Tibial artery (tissue), 4 donors: Measurements from ENCODE around the gene SNX25.

ENCODE experiments used
- DNase-seq, 2 donors: peaks; one replicate each; pipeline ENCODE4 v3.0.0-alpha.2; 2019
- H3K27ac ChIP-seq, 2 donors: fragments of 200-600 bp; sonication (generic) in 1 of 2; 1 replicate in 1 of 2; 2 replicates in 1 of 2; pipeline ENCODE4 v1.5.1; 2018 to 2019; ENCODE audit warnings: mild to moderate bottlenecking in 1 of 2
- H3K27me3 ChIP-seq, 2 donors: fragments of 200-600 bp; sonication (generic) in 1 of 2; one replicate each; pipeline versions ENCODE4 v1.5.1 to v1.6.0; 2016 to 2019
- H3K36me3 ChIP-seq, 3 donors: fragments of 200-600 bp; sonication (generic) in 2 of 3; one replicate each; pipeline ENCODE4 v1.5.1; 2016 to 2019; ENCODE audit warnings: mild to moderate bottlenecking in 2 of 3
- H3K4me1 ChIP-seq, 4 donors: fragments of 200-600 bp; sonication (generic) in 2 of 4; 1 replicate in 3 of 4; 2 replicates in 1 of 4; pipeline ENCODE4 v1.5.1; 2016 to 2019
- H3K4me3 ChIP-seq, 2 donors: fragments of 200-600 bp; sonication (generic) in 1 of 2; 1 replicate in 1 of 2; 2 replicates in 1 of 2; pipeline ENCODE4 v1.5.1; 2018 to 2019; ENCODE audit warnings: mild to moderate bottlenecking in 2 of 2
- H3K9me3 ChIP-seq, 3 donors: fragments of 200-600 bp; sonication (generic) in 1 of 3; one replicate each; pipeline ENCODE4 v1.5.1; 2016 to 2019
- CTCF ChIP-seq, 2 experiments: fragments of 200-600 bp in 1 of 2; fragments of 450-650 bp in 1 of 2; IDR thresholded peaks; one replicate each; pipeline ENCODE4 v1.5.1; 2017 to 2019; ENCODE audit warnings: antibody characterized with exemption in 2 of 2, mild to moderate bottlenecking in 1 of 2, moderate library complexity in 1 of 2
- intact Hi-C: fragments of 100-400 bp; cut with DNase I; formaldehyde crosslinking; loops from one replicate; pipeline ENCODE4 v1.15.0; 2023; ENCODE audit warnings: low total_unique reads

Gene SNX25

GRCh38 chr4:185384930-185385331, 175.5 kb downstream of the SNX25 start:
- intact Hi-C loops, result no loop called here

DNA sequence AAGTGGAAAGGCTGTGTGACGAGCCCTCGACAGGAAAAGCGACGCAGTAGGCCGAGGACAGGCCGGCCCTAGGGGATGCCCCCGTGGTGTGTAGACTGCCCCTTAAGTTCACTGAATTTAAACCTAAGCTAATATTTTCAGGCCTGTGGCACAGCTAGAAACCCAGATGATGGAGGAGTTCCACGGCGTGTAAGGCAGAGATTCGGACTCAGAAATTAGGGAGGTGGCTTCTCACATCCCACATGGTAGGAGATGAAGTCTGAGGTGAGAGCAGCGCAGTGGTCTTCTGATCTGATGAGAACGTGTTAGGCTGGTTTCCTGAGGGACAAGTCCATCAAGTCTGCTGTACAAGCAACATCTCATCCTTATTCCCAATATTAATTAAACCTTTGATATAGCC, 178.6 kb downstream of the SNX25 start:
- Histone ChIP-seq H3K36me3 (no peaks in the 10 kb centered on the region), H3K4me3 (no peak overlapping the region), H3K27me3 (no peaks in the 10 kb centered on the region), H3K4me1 (peaks cover 0 to 23% (median 1%) of the 10 kb centered on the region in 4 donors), H3K27ac (no peak overlapping the region), H3K9me3 (no peaks in the 10 kb centered on the region)
- intact Hi-C loops, result no loop called here
- no peak for DNase-seq
- TF ChIP-seq CTCF (IDR thresholded peaks at IDR 0.05), result no peak

More at GRCh38 chr4:185384930-185385331, 175.5 kb downstream of the SNX25 start:
- H3K27me3 ChIP-seq, result no peaks in the 10 kb centered on the region
- peaks cover 0 to 23% (median 1%) of the 10 kb centered on the region in 4 donors for H3K4me1 ChIP-seq
- peak overlapping the region in 1 of 2 donors; percentile 2 for H3K4me3 ChIP-seq
- peak overlapping the region; percentile 12 to 23 for H3K27ac ChIP-seq
- H3K36me3 ChIP-seq, result no peaks in the 10 kb centered on the region
- no peaks in the 10 kb centered on the region for H3K9me3 ChIP-seq
- TF ChIP-seq CTCF (IDR thresholded peaks at IDR 0.05), result no peak
- DNase-seq, result no peak

DNA sequence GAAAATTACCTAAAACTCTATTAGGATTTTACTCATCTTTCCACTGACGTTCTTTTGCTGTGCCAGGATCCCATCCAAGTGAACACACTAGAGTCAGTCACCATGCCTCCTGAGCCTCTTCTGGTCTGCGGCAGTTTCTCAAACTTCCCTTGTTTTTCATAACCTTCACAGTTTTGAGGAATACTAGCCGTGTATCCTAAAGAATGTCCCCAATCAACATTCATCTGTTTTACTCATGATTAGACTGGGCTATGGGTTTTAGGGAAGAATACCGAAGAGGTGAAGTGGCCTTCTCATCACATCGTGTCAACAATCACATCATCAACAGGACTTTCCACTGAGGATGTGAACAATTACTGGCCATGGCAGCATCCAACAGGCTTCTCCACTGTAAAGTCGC, 181.5 kb downstream of the SNX25 start:
- no peak for DNase-seq
- Histone ChIP-seq H3K9me3 (no peaks in the 10 kb centered on the region), H3K27me3 (no peaks in the 10 kb centered on the region), H3K27ac (no peak overlapping the region), H3K4me1 (peaks cover 0 to 14% (median 3%) of the 10 kb centered on the region in 4 donors), H3K4me3 (no peak overlapping the region), H3K36me3 (no peaks in the 10 kb centered on the region)
- intact Hi-C loops, result no loop called here
- TF ChIP-seq CTCF (IDR thresholded peaks at IDR 0.05), result no peak

DNA sequence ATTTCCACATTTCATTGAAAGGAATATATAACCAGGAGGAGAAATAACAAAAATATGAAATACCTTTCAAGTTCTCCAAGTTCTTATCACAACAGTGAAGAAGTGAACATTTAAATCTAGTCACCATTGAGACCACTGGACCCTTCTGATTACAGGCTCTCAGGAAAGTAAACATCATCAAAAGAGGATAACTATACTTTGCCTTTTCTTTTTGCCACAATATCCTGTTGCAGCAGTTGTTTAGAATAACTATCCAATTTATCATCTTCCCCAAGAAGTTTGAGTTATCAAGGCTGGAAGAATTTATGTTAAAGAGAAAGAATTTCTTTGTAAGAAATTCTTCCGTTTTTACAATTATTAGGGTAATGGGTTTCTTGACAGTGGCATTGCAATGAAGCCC, 182.8 kb downstream of the SNX25 start:
- H3K27ac ChIP-seq, result no peak overlapping the region
- H3K4me1 ChIP-seq, result peaks cover 0 to 10% (median 3%) of the 10 kb centered on the region in 4 donors
- DNase-seq, result no peak
- no peak for TF ChIP-seq CTCF (IDR thresholded peaks at IDR 0.05)
- no peaks in the 10 kb centered on the region for H3K27me3 ChIP-seq
- intact Hi-C loops, result no loop called here
- no peaks in the 10 kb centered on the region for H3K9me3 ChIP-seq
- no peak overlapping the region for H3K4me3 ChIP-seq
- H3K36me3 ChIP-seq, result no peaks in the 10 kb centered on the region

- H3K27ac ChIP-seq, result peak overlapping the region; percentile 100
- no peak for TF ChIP-seq CTCF (IDR thresholded peaks at IDR 0.05)
- intact Hi-C loops, result loop anchor here (5.0 kb wide), 1 partner anchor 192 kb away; the partner anchor contains the start of gene CFAP97
- H3K4me1 ChIP-seq, result peaks cover 0 to 32% (median 16%) of the 10 kb centered on the region in 4 donors
- DNase-seq, result no peak
- no peaks in the 10 kb centered on the region for H3K9me3 ChIP-seq
- peaks cover 5 to 8% (median 7%) of the 10 kb centered on the region in 3 donors for H3K36me3 ChIP-seq
- peak overlapping the region; percentile 82 to 86 for H3K4me3 ChIP-seq
- no peaks in the 10 kb centered on the region for H3K27me3 ChIP-seq
These were observed 185.3 kb downstream of the SNX25 start for GRCh38 chr4:185394568-185395237.
